ENCODE data around the gene FLOT1. TPM values are rescaled to one million over a fixed set of nuclear protein-coding genes. Genes with fewer than 3 reads are reported as not detected.

Gene FLOT1
- total RNA-seq, 1 donor from 2014 or later: 80.3 TPM

GRCh38 chr6:30775104-30775503, 32.6 kb upstream of the FLOT1 start:
- Mint-ChIP-seq H3K4me3 (no peak overlapping the region), H3K36me3 (no peaks in the 10 kb centered on the region), H3K27ac (peak overlapping the region; percentile 54), H3K4me1 (peaks cover 33% of the 10 kb centered on the region), H3K27me3 (ENCODE audit: insufficient read depth, low read depth) (peaks cover 19% of the 10 kb centered on the region), H3K9me3 (peaks cover 10% of the 10 kb centered on the region)
- Histone ChIP-seq H3K36me3 (no peaks in the 10 kb centered on the region), H3K27me3 (no peaks in the 10 kb centered on the region), H3K4me3 (no peak overlapping the region), H2AFZ (replicated peaks) (no peak overlapping the region), H3K9ac (no peak overlapping the region), H3F3A (ENCODE audit: low read depth) (no peaks in the 10 kb centered on the region), H3K27ac (no peak overlapping the region), H4K20me1 (ENCODE audit: low read depth) (no peaks in the 10 kb centered on the region), H3K4me2 (no peak overlapping the region), H3K9me3 (ENCODE audit: low read depth) (no peaks in the 10 kb centered on the region), H3K79me2 (ENCODE audit: low read depth) (no peaks in the 10 kb centered on the region), H3K4me1 (peaks cover 5% of the 10 kb centered on the region)
- TF ChIP-seq CTCF (IDR thresholded peaks at IDR 0.05): no peak
- no peak for TF ChIP-seq EZH2 (IDR thresholded peaks at IDR 0.05)
- no peak for TF ChIP-seq EZH2phosphoT487 (IDR thresholded peaks at IDR 0.05)
- no peak for DNase-seq (ENCODE audit: low spot score)

- Histone ChIP-seq H4K20me1 (ENCODE audit: low read depth) (no peaks in the 10 kb centered on the region), H3K27ac (no peak overlapping the region), H3K36me3 (no peaks in the 10 kb centered on the region), H3F3A (ENCODE audit: low read depth) (no peaks in the 10 kb centered on the region), H3K4me1 (peaks cover 9% of the 10 kb centered on the region), H3K79me2 (ENCODE audit: low read depth) (no peaks in the 10 kb centered on the region), H3K9ac (no peak overlapping the region), H3K4me2 (no peak overlapping the region), H3K27me3 (no peaks in the 10 kb centered on the region), H3K9me3 (ENCODE audit: low read depth) (no peaks in the 10 kb centered on the region), H3K4me3 (no peak overlapping the region), H2AFZ (replicated peaks) (no peak overlapping the region)
- Mint-ChIP-seq H3K9me3 (peaks cover 7% of the 10 kb centered on the region), H3K27ac (no peak overlapping the region), H3K36me3 (no peaks in the 10 kb centered on the region), H3K4me1 (peaks cover 36% of the 10 kb centered on the region), H3K4me3 (no peak overlapping the region), H3K27me3 (ENCODE audit: insufficient read depth, low read depth) (peaks cover 17% of the 10 kb centered on the region)
- TF ChIP-seq EZH2phosphoT487 (IDR thresholded peaks at IDR 0.05) (no peak), EZH2 (IDR thresholded peaks at IDR 0.05) (no peak), CTCF (IDR thresholded peaks at IDR 0.05) (no peak)
- DNase-seq (ENCODE audit: low spot score): no peak
Observed at GRCh38 chr6:30774701-30775100, 32.2 kb upstream of the FLOT1 start.

- Histone ChIP-seq H4K20me1 (ENCODE audit: low read depth) (no peaks in the 10 kb centered on the region), H3K9ac (no peak overlapping the region), H3K79me2 (ENCODE audit: low read depth) (no peaks in the 10 kb centered on the region), H3K4me1 (peaks cover 16% of the 10 kb centered on the region), H3K4me3 (no peak overlapping the region), H3K27me3 (no peaks in the 10 kb centered on the region), H3K9me3 (ENCODE audit: low read depth) (no peaks in the 10 kb centered on the region), H2AFZ (replicated peaks) (no peak overlapping the region), H3K36me3 (no peaks in the 10 kb centered on the region), H3K4me2 (no peak overlapping the region), H3K27ac (no peak overlapping the region), H3F3A (ENCODE audit: low read depth) (no peaks in the 10 kb centered on the region)
- TF ChIP-seq CTCF (IDR thresholded peaks at IDR 0.05) (no peak), EZH2 (IDR thresholded peaks at IDR 0.05) (no peak), EZH2phosphoT487 (IDR thresholded peaks at IDR 0.05) (no peak)
- Mint-ChIP-seq H3K27ac (no peak overlapping the region), H3K27me3 (ENCODE audit: insufficient read depth, low read depth) (peaks cover 10% of the 10 kb centered on the region), H3K36me3 (no peaks in the 10 kb centered on the region), H3K9me3 (peaks cover 4% of the 10 kb centered on the region), H3K4me1 (peaks cover 56% of the 10 kb centered on the region), H3K4me3 (peak overlapping the region; percentile 8)
- DNase-seq (ENCODE audit: low spot score): no peak
Observed at GRCh38 chr6:30770592-30770991, 28.1 kb upstream of the FLOT1 start.
